Stimulated activated CD4-positive, alpha-beta T cell treated with anti-CD3 and anti-CD28 coated beads, Interleukin-12 subunit alpha, Interleukin-12 subunit beta, amount 100 ng/mL, for 48 hours (primary cell): ENCODE data around the gene ZNF678.
"Not testable (repeated sequence)": the region's sequence is repeated elsewhere in the genome, so short reads cannot be mapped to it uniquely, and the experiment has no call there.

ENCODE experiments used
- DNase-seq, 3 donors: peaks; one replicate each; pipeline ENCODE4 v3.0.0-alpha.2; 2020; ENCODE audit warnings: low read depth in 2 of 3, low spot score in 1 of 3

Gene ZNF678

DNA sequence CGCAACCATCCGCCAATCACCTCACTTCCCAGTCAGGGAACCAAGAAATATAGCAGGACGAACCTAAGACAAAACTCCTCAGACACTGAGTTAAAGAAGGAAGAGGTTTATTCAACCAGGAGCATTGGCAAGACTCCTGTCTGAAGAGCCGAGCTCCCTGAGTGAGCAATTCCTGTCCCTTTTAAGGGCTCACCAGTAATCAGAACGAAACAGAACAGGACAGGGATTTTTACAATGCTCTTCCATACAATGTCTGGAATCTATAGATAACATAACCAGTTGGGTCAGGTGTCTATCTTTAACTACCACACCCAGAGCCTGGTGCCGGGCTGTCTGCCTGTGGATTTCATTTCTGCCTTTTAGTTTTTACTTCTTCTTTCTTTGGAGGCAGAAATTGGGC, 32.9 kb downstream of the ZNF678 start:
- DNase-seq, result not testable (repeated sequence)

DNA sequence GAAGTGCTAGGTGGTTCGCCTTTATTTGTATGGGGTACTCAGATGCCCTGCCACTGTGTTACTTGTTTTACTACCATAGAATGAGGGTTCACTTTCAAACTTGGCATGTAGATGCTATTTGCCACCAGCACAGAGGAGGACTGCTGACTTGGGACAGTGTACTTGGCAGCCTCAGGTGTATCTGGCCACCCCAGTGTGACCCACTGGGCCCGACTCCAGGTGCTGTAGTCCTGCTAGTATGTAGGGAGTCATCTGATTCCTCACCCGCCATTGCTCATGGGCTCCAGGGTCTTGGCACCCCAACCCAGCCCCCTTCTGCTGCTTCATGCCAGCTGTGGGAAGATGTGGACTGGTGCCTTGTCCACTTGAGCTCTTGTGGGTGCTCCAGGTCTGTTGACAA, 40.0 kb downstream of the ZNF678 start:
- no peak for DNase-seq

DNA sequence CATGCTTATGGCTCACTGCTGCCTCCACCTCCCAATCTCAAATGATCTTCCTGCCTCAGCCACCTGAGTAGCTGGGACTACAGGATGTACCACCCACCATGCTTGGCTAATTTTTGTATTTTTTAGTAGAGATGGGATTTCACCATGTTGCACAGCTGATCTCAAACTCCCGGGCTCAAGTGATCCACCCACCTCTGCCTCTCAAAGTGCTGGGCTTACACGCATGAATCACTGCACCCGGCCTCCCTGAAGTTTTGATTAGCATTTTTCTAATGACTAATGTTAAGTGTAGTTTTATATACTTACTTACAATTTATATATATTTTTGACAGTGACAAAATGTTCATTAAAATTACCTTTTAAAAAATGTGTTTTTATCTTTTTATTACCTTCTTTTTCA, 41.1 kb downstream of the ZNF678 start:
- no peak for DNase-seq

- DNase-seq, result not testable (repeated sequence)
Observed at GRCh38 chr1:227606271-227606670, 42.9 kb downstream of the ZNF678 start.

GRCh38 chr1:227607336-227607898, 44.1 kb downstream of the ZNF678 start:
- no peak for DNase-seq

DNA sequence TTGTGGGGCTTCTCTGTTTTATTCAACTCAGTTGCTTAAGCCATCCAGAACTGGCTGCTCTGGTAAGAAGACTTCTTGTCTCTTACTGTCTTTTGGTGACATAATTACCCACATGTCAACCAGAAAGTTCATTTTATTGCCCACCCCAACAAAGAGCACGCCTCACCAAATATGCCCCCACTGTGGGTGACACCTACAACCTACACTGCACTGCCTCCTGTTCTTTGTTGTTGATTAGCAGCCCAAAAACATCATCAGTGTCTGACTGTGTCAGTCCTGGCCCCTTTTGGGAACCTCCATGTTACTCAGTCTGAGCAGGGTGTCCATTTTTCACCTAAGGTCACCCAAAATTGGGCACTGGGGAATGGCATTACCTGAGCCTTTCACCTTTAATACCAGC, 49.3 kb downstream of the ZNF678 start:
- DNase-seq, result no peak

DNA sequence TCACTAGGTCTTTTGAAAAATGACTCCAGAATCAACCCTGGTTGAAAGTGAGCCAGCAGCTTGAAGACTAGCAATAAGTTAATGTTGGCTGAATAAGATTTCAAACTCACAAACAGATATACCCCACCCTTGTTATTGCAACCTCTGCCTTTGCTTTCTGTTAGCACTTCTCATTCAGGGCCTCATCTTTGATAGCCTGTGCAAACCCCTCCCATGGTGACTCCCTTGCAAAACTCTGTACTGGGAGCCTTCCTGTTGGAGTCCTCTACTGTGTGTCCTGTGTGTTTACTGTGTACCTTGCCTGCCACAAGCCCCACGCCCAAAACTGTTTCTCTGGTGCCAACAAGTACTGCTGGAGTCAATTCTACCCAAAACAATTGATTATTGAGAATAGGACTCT, 50.2 kb downstream of the ZNF678 start:
- DNase-seq, result no peak

GRCh38 chr1:227621211-227621610, 57.9 kb downstream of the ZNF678 start:
- DNase-seq, result no peak

DNA sequence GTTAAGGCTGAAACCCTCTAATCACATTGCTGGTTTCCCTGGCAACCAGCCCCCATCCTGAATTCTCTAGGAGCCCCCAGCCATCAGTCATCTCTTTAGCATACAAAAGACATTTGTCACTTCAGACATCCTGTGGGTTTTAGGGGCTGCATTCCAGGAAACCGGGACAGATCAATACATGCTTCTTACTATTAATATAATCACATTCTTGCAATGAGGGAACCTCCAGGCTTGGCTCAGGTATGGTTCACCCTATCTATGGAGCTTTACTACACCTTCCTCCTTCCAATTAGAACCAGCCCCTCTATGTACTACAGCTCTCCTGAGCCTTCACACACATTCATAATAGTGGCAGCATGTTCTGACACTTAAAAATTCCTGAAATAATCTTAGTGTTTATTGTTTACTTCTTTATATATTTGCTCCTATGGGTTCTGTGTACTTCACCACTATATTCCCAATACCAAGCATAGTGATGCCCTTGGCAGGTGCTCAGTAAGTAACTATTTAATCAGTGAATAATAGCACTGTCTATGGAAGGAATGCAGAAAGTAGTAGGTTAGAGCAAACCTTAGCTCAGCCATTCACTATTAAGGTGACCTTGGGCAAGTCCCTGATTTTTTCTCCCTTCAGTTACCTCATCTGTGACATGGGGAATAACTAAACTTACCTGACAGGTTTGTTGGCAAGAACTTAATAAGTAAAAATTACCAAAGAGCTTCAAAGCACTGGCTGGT, 59.6 kb downstream of the ZNF678 start:
- no peak for DNase-seq

DNA sequence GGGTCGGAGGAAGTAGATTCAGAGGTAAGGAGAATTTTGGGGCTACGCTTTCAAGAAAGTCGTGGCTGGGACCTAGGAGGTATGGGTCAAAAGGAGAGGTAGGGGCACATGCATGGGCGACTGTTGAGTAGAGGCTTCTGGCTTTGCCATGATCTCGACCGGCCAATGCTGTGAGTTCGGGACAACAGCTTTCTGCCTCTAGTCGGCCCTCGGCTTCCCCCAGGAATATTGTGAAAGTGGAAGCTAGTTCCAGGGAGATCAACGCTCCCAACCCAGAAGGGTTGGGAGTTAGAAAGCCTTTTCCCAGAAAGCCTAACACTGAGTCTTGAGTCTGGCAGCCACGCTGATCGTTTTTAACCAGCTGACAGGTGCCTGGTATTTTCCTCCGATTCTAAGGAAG, 69.0 kb downstream of the ZNF678 start:
- DNase-seq, result no peak

- no peak for DNase-seq
Observed at GRCh38 chr1:227635596-227635995, 72.2 kb downstream of the ZNF678 start.

DNA sequence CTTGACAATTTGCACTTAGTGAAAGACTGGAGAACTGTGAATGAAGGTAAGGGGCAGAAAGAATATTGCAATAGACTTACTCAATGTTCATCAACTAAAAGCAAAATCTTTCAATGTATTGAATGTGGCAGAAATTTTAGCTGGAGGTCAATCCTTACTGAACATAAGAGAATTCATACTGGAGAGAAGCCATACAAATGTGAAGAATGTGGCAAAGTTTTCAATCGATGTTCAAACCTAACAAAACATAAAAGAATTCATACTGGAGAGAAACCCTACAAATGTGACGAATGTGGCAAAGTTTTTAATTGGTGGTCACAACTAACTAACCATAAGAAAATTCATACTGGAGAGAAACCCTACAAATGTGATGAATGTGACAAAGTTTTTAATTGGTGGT, 91.1 kb downstream of the ZNF678 start:
- DNase-seq, result no peak

GRCh38 chr1:227654858-227655752, 91.7 kb downstream of the ZNF678 start:
- DNase-seq, result no peak

GRCh38 chr1:227661495-227661894, 98.1 kb downstream of the ZNF678 start:
- no peak for DNase-seq

- no peak for DNase-seq
Observed at GRCh38 chr1:227662933-227663332, 99.6 kb downstream of the ZNF678 start.

GRCh38 chr1:227666286-227666685, 102.9 kb downstream of the ZNF678 start:
- no peak for DNase-seq

GRCh38 chr1:227673441-227673840, 110.1 kb downstream of the ZNF678 start:
- no peak for DNase-seq

DNA sequence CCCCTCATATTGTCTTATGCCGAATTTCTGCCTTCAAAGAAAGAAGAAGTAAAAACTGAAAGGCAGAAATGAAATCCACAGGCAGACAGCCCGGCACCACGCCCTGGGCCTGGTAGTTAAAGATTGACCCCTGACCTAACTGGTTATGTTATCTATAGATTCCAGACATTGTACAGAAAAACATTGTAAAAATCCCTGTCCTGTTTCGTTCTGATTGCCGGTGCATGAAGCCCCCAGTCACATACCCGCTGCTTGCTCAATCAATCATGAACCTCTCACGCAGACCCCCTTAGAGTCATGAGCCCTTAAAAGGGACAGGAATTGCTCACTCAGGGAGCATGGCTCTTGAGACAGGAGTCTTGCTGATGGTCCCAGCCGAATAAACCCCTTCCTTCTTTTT, 122.5 kb downstream of the ZNF678 start:
- no peak for DNase-seq

GRCh38 chr1:227697321-227697864, 134.0 kb downstream of the ZNF678 start:
- no peak for DNase-seq

GRCh38 chr1:227701631-227702030, 138.3 kb downstream of the ZNF678 start:
- not testable (repeated sequence) for DNase-seq

- no peak for DNase-seq
Observed at GRCh38 chr1:227707846-227708245, 144.5 kb downstream of the ZNF678 start.

DNA sequence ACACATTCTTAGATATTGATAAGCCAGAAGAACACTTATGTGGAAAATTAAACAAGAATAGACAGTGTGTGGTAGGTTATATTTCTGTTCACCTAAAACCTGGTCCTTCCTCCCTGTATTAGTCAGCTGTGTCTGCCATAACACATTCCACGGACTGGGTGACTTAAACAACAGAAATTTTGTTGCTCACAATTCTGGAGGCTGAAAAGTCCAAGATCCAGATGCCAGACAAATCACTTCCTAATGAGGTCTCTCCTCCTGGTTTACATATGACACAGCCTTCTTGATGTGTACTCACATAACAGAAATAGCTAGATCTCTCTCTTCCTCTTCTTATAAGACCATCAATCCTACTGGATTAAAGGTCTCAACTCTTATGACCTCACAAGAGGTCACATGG, 146.1 kb downstream of the ZNF678 start:
- DNase-seq, result no peak
